DMS153 treated with DMSO at 0.1 percent for 48 hours (cell line): ENCODE measurements around the gene PIK3R4.

ENCODE experiments used
- DNase-seq: peaks from one replicate; lab custom pipeline; 2025; ENCODE audit not compliant: unreplicated experiment; lab: John Stamatoyannopoulos, UW

The PIK3R4 gene

DNA sequence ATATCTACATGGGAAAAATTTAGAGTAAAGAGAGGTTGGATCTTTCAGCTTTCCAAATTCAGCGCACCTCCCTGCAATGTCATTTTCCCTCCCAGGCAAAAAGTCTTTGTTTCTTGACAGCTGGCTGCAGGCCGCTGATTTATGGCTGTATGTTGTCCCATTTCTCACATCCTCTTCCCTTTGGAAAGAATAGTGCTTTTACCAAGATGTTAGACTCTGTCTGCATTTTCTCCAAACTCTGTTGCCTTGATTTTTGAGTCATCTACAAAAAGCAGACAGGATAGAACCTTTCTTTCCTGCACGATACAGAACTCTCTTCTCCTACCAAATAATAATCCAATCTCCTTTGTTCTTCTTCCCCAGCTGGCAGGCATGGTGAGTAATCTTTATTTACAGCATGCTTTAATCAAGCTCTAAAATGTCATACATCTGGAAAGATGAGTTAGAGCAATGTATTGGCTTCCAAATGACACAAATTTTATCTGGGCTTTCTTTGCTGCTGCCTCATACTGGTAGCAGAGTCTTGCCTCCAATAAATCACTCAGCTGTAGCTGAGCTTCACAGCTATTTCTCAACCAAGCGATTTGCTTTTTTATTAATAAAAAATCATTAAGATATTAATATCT, 101.9 kb downstream of the PIK3R4 start:
- no peak for DNase-seq

DNA sequence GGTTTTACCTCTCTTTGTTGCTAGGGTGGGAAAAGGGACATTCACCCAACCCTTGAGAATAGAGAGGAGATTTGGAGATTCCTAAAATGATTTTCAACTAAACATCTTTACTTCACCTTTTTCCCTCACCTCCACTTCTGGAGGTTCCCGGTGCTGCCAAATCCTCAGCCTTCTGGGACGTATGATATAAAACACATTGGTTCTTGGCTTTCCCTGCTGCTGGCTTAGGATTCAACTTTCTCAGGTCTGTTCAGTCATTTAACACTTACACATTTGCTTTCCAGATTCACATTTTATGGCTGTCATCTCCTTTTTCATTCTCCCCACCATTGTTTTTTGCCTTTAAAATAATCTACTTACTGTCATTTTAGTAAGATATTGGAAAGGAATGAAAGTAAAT, 106.6 kb downstream of the PIK3R4 start:
- no peak for DNase-seq

DNA sequence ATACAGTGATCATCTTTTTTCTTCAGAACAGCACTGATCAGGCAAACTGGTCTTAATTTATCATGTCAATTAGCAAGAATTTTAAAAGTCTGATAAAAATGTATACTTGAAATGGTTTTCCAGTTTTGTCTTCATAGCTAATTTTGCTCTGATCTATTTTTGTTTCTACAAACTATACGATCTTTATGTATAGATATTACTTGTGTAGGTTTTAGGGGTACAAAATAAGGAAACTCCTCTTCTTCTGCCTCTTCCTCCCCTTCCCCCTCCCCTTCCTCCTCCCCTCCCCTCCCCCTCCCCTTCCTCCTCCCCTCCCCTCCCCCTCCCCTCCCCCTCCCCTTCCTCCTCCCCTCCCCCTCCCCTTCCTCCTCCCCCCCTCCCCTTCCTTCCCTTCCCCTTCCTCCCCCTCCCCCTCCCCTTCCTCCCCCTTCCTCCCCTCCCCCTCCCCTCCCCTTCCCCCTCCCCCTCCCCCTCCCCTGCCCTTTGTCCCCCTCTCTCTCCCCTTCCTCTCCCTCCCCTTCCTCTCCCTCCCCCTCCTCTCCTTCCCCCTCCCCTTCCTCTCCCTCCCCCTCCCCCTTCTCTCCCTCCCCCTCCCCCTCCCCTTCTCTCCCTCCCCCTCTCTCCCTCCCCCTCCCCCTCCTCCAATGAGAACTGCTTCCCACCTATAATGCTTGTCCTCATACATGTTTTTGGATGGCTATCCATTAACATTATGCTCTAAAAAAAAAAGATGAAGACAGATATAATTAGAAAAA, 110.0 kb downstream of the PIK3R4 start:
- DNase-seq, result no peak

DNA sequence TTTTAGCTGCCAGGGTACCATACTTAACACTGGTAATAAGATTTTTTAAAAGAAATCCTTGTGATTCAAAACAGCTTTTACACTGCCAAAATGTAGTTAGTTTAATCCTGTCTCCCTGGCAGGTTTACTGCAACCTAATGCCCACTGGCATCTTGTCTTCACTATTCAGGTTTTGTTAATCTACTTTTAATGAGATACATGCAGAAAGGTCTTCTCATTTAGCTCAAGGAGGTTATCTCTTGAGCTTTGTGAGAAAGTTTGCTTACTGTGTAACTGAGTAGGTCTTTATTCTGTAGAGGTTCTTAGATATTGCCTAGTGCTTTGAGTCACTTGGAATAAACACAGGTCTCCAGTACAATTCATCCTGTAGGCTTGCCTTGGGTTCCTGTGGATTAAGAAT, 110.7 kb downstream of the PIK3R4 start:
- no peak for DNase-seq

- DNase-seq, result no peak
These were observed 111.3 kb downstream of the PIK3R4 start for GRCh38 chr3:130635285-130635684.
